Smooth muscle cell (in vitro differentiated cells): Measurements from ENCODE around the gene DNAH17. TPM values are rescaled to one million over a fixed set of nuclear protein-coding genes. Genes with fewer than 3 reads are reported as not detected.

Experiments used
- DNase-seq: peaks from one replicate; lab custom pipeline; 2025; ENCODE audit not compliant: unreplicated experiment; lab: John Stamatoyannopoulos, UW
- H2AFZ ChIP-seq: fragments of 200-600 bp; sonication (generic); 2 replicates; pipeline ENCODE4 v1.6.0; 2016; ENCODE audit warnings: antibody characterized with exemption, low read depth, mild to moderate bottlenecking
- H3F3A ChIP-seq: fragments of 200-600 bp; sonication (generic); 2 replicates; pipeline ENCODE4 v1.6.0; 2017; ENCODE audit warnings: antibody characterized with exemption, low read depth
- H3K27ac ChIP-seq: fragments of 200-600 bp; sonication (generic); 2 replicates; pipeline ENCODE4 v1.5.1; 2016; ENCODE audit warnings: low read depth, mild to moderate bottlenecking
- H3K27me3 ChIP-seq: fragments of 200-600 bp; sonication (generic); 2 replicates; pipeline ENCODE4 v1.6.1; 2016; ENCODE audit warnings: low read depth, mild to moderate bottlenecking
- H3K36me3 ChIP-seq: fragments of 200-600 bp; sonication (generic); 2 replicates; pipeline ENCODE4 v1.5.1; 2016; ENCODE audit warnings: low read depth
- H3K4me1 ChIP-seq: fragments of 200-600 bp; sonication (generic); 2 replicates; pipeline ENCODE4 v1.5.1; 2016; ENCODE audit warnings: low read depth
- H3K4me2 ChIP-seq: fragments of 200-600 bp; sonication (generic); 2 replicates; pipeline ENCODE4 v1.6.0; 2016; ENCODE audit warnings: mild to moderate bottlenecking
- H3K4me3 ChIP-seq: fragments of 200-600 bp; sonication (generic); 2 replicates; pipeline ENCODE4 v1.5.1; 2016; ENCODE audit warnings: mild to moderate bottlenecking
- H3K79me2 ChIP-seq: fragments of 200-600 bp; sonication (generic); 2 replicates; pipeline ENCODE4 v1.6.0; 2016; ENCODE audit warnings: low read depth, mild to moderate bottlenecking
- H3K9ac ChIP-seq: fragments of 200-600 bp; sonication (generic); 2 replicates; pipeline ENCODE4 v1.6.0; 2016; ENCODE audit warnings: low read depth
- H3K9me3 ChIP-seq: fragments of 200-600 bp; sonication (generic); replicated peaks from 2 replicates; pipeline ENCODE4 v1.5.1; 2016; ENCODE audit warnings: low read depth
- H4K20me1 ChIP-seq: fragments of 200-600 bp; sonication (generic); 2 replicates; pipeline ENCODE4 v1.6.0; 2016; ENCODE audit warnings: low read depth
- CTCF ChIP-seq: fragments of 200-600 bp; sonication (generic); IDR thresholded peaks from 2 replicates; pipeline ENCODE4 v1.5.1; 2017; ENCODE audit warnings: borderline replicate concordance, mild to moderate bottlenecking, antibody characterized with exemption; ENCODE audit not compliant: insufficient read depth, poor library complexity, severe bottlenecking
- WGBS: methylation state at CpG from one replicate; pipeline ENCODE4 v1.1.7; 2016; ENCODE audit warnings: low lambda C conversion rate; 5-methylcytosine and 5-hydroxymethylcytosine counted together
- polyA plus RNA-seq: library from polyadenylated mRNA; unstranded; fragments of >200 nt; fragmentation: Nextera tagmentation; extraction: Ambion mirVana; gene quantifications from 2 replicates; pipeline ENCODE4 v1.2.1, GENCODE V29; 2016
- total RNA-seq: library from RNA; depleted of rRNA; stranded (reverse); fragments of >200 nt; gene quantifications from 2 replicates; pipeline ENCODE4 v1.2.3, GENCODE V29; 2014

The DNAH17 gene
- total and polyA plus RNA-seq, 2 experiments from 2014 or later, result 0.18 to 0.98 TPM

DNA sequence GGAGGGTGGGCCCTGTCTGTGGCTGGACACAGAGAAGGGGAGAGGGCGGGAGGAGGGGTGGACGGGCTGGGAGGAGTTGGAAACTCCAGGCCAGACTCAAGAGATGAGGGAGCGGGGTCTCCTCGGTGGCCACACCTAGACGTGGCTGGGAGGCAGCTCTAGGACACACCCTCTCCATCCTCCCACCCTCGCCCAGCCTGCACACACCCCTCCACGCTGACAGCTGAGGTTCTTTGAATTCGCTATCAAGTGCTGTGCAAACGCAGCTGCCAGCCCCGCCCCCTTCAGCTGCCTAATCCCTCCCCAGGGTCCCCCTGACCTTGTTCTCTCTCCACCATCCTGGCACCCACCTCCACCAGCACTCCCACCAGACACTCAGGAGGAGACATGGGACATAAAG lies 48.7 kb downstream of the DNAH17 start:
- DNase-seq, result no peak
- WGBS, result 54% methylated on average over 6 of the region's 10 CpGs

DNA sequence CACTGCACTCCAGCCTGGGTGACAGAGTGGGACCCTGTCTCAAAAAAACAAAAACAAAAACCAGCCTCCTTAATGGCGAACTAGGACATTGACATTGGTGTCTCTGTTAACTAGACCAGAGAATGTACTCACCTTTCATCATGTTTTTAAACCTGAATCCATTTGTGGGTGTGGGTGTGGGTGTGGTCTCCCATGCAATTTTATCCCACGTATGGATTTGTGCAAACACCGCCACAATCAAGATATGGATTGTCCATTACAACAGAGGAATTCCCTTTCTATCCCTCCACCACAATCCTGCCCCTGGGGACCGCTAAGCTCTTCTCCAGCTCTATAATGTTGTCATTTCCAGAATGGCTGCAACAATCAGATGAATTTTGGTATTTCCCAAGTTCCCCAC lies 49.9 kb downstream of the DNAH17 start:
- TF ChIP-seq CTCF, result no peak
- Histone ChIP-seq H3K9ac (no peak overlapping the region), H3K36me3 (no peaks in the 10 kb centered on the region), H4K20me1 (no peaks in the 10 kb centered on the region), H3F3A (no peaks in the 10 kb centered on the region), H3K27ac (no peak overlapping the region), H3K79me2 (no peaks in the 10 kb centered on the region), H3K4me3 (no peak overlapping the region), H3K4me1 (no peaks in the 10 kb centered on the region), H3K9me3 (no peaks in the 10 kb centered on the region), H2AFZ (no peak overlapping the region), H3K4me2 (no peak overlapping the region), H3K27me3 (no peaks in the 10 kb centered on the region)
- WGBS, result 94% methylated on average over 4 of the region's 4 CpGs
- DNase-seq, result no peak

More for the DNA sequence above, 48.7 kb downstream of the DNAH17 start:
- H3K27ac ChIP-seq, result no peak overlapping the region
- no peaks in the 10 kb centered on the region for H3K4me1 ChIP-seq
- no peak overlapping the region for H3K9ac ChIP-seq
- no peak for TF ChIP-seq CTCF
- H2AFZ ChIP-seq, result no peak overlapping the region
- no peaks in the 10 kb centered on the region for H3K36me3 ChIP-seq
- no peaks in the 10 kb centered on the region for H4K20me1 ChIP-seq
- H3F3A ChIP-seq, result no peaks in the 10 kb centered on the region
- H3K27me3 ChIP-seq, result no peaks in the 10 kb centered on the region
- H3K4me2 ChIP-seq, result no peak overlapping the region
- H3K9me3 ChIP-seq, result no peaks in the 10 kb centered on the region
- no peak overlapping the region for H3K4me3 ChIP-seq
- no peaks in the 10 kb centered on the region for H3K79me2 ChIP-seq

DNA sequence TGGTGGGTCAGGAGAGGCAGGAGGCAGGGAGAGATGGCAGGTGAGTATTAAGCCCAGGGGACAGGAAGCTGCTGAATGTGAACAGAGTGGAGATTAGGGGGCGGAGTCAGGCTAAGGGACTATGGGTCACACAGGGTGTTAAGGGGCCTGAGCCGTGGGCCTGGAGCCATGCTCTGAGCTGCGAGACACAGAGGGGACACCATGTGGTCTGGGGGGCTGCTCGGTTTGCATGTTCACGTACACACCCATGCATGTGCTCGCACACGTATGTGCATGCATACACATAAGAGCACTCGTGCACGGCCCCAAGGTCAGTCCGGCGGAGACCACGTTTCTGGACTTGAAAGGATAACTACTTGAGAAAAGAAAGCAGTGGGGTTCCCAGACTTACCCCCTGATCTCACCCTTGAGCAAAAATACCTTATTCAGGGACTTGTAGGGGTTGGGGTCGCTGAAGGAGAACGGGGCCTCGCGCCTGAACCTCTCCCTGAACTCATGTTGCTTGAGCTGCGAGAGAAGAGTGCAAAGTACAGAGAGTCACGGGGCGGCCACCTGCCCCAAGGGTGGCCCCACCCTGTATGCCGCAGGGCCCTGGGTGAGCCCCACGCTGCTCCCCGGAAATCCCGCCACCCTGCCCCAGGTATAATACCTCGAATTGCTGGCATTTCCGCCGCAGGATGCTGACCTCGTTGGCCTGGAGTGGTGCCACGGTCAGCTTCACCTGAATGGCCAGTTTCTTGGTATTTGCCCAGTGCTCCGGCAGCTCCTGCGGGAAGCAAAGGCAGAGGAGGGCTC lies 50.8 kb downstream of the DNAH17 start:
- Histone ChIP-seq H3K27ac (no peak overlapping the region), H3K9me3 (no peaks in the 10 kb centered on the region), H3K36me3 (no peaks in the 10 kb centered on the region), H4K20me1 (no peaks in the 10 kb centered on the region), H3K4me2 (no peak overlapping the region), H2AFZ (no peak overlapping the region), H3K4me1 (no peaks in the 10 kb centered on the region), H3K27me3 (no peaks in the 10 kb centered on the region), H3K4me3 (no peak overlapping the region), H3F3A (no peaks in the 10 kb centered on the region), H3K9ac (no peak overlapping the region), H3K79me2 (no peaks in the 10 kb centered on the region)
- 95% methylated on average over 30 of the region's 30 CpGs for WGBS
- TF ChIP-seq CTCF, result no peak
- DNase-seq, result no peak
